Esophagus squamous epithelium (tissue), 4 donors: Measurements from ENCODE around the gene GNPTG.

ENCODE experiments used
- POLR2A ChIP-seq, 4 donors: fragments of 450-650 bp; IDR thresholded peaks; one replicate each; pipeline ENCODE4 v1.6.1; 2017; ENCODE audit warnings: antibody characterized with exemption in 4 of 4, mild to moderate bottlenecking in 4 of 4, moderate library complexity in 3 of 4
- TF ChIP-seq, protein P1 (sequence below), 6 experiments: fragments of 450-650 bp in 4 of 6; fragments of 200-600 bp in 2 of 6; sonication (generic) in 2 of 6; IDR thresholded peaks; one replicate each; pipeline ENCODE4 v1.5.1; 2016 to 2019; ENCODE audit warnings: antibody characterized with exemption in 6 of 6, mild to moderate bottlenecking in 4 of 6, moderate library complexity in 4 of 6

DNA sequence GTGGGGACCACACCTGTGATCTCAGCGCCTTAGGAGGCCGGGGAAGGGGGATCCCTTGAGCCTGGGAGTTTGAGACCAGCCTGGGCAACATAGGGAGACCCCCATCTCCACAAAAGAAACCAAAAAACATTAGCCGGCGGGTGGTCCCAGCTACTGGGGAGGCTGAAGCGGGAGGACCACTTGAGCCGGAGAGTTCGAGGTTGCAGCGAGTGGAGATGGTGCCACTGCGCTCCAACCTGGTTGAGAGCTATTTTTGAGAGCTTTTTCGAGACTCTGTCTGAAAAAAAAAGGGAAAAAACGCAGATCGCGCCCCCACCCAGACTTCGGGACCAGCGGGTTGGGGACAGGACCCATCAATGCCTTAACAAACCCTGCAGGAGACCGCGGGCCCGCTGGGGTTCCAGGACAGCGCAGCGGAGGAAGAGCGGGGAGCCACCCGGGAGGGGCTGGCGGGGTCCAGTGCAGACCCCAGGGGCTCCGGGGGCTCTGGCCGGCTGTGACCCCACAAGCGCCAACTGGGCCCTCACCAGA, 19.0 kb upstream of the GNPTG start:
- TF ChIP-seq, protein P1, sequence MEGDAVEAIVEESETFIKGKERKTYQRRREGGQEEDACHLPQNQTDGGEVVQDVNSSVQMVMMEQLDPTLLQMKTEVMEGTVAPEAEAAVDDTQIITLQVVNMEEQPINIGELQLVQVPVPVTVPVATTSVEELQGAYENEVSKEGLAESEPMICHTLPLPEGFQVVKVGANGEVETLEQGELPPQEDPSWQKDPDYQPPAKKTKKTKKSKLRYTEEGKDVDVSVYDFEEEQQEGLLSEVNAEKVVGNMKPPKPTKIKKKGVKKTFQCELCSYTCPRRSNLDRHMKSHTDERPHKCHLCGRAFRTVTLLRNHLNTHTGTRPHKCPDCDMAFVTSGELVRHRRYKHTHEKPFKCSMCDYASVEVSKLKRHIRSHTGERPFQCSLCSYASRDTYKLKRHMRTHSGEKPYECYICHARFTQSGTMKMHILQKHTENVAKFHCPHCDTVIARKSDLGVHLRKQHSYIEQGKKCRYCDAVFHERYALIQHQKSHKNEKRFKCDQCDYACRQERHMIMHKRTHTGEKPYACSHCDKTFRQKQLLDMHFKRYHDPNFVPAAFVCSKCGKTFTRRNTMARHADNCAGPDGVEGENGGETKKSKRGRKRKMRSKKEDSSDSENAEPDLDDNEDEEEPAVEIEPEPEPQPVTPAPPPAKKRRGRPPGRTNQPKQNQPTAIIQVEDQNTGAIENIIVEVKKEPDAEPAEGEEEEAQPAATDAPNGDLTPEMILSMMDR (IDR thresholded peaks at IDR 0.05) = no peak
- TF ChIP-seq POLR2A (IDR thresholded peaks at IDR 0.05) = no peak
